Natural killer cell (primary cell): ENCODE results near the gene ABCC4. TPM values are rescaled to one million over a fixed set of nuclear protein-coding genes. Genes with fewer than 3 reads are reported as not detected.

Source experiments
- ATAC-seq, 3 donors: fragments of 150-1000 bp in 2 of 3; fragments of 200-7000 bp in 1 of 3; cut with Tn5 transposase; 1 replicate in 1 of 3; 2 replicates in 2 of 3; pipeline ENCODE4 v1.10.0; 2021; ENCODE audit warnings: mild to moderate bottlenecking in 2 of 3, moderate library complexity in 2 of 3
- DNase-seq, 2 donors: peaks; one replicate each; pipeline versions ENCODE4 v3.0.0 to v3.0.0-alpha.2; 2013 to 2021; ENCODE audit warnings: mixed read lengths in 1 of 2
- H3K27ac ChIP-seq: one replicate; pipeline ENCODE4 v1.5.1; 2013; ENCODE audit warnings: mild to moderate bottlenecking, low read length
- H3K27me3 ChIP-seq: one replicate; pipeline ENCODE4 v1.6.1; 2013; ENCODE audit warnings: low read length; ENCODE audit not compliant: control insufficient read depth, insufficient read depth
- H3K36me3 ChIP-seq: one replicate; pipeline ENCODE4 v1.6.1; 2013; ENCODE audit warnings: low read length; ENCODE audit not compliant: control insufficient read depth, insufficient read depth
- H3K4me1 ChIP-seq: one replicate; pipeline ENCODE4 v1.6.1; 2013; ENCODE audit warnings: low read length; ENCODE audit not compliant: control insufficient read depth, insufficient read depth
- H3K4me3 ChIP-seq: one replicate; pipeline ENCODE4 v1.5.1; 2013; ENCODE audit warnings: low read length
- H3K9me3 ChIP-seq: one replicate; pipeline ENCODE4 v1.6.1; 2013; ENCODE audit warnings: low read length; ENCODE audit not compliant: control insufficient read depth, insufficient read depth
- H3K27ac Mint-ChIP-seq, 2 donors: one replicate each; pipeline ENCODE4 v1.8.0; 2022; ENCODE audit warnings: mild to moderate bottlenecking in 2 of 2, mixed read lengths in 2 of 2, moderate library complexity in 1 of 2
- H3K27me3 Mint-ChIP-seq, 2 donors: one replicate each; pipeline ENCODE4 v1.8.0; 2022; ENCODE audit warnings: low read depth in 2 of 2, mixed read lengths in 2 of 2
- H3K36me3 Mint-ChIP-seq: one replicate; pipeline ENCODE4 v1.8.0; 2022; ENCODE audit warnings: mixed read lengths
- H3K4me1 Mint-ChIP-seq, 2 donors: one replicate each; pipeline ENCODE4 v1.8.0; 2022; ENCODE audit warnings: mixed read lengths in 2 of 2
- H3K4me3 Mint-ChIP-seq: one replicate; pipeline ENCODE4 v1.8.0; 2022; ENCODE audit warnings: mild to moderate bottlenecking, moderate library complexity, mixed read lengths
- H3K9me3 Mint-ChIP-seq, 2 donors: one replicate each; pipeline ENCODE4 v1.8.0; 2022; ENCODE audit warnings: mixed read lengths in 2 of 2
- WGBS: methylation state at CpG from one replicate; pipeline ENCODE4 v1.1.7; 2013; ENCODE audit warnings: missing lambda C conversion rate; ENCODE audit not compliant: insufficient coverage; 5-methylcytosine and 5-hydroxymethylcytosine counted together
- intact Hi-C: fragments of 100-400 bp; cut with micrococcal nuclease; formaldehyde crosslinking; loops from one replicate; pipeline ENCODE4 v1.14.2; 2022
- total RNA-seq, 4 donors: library from RNA; stranded (reverse); fragments of 120-200 nt in 1 of 4; gene quantifications; one replicate each; pipeline versions ENCODE4 v1.2.3 to v1.2.4, GENCODE V29; 2013 to 2022
- TF ChIP-seq, protein P1 (sequence below): fragments of 200-600 bp; IDR thresholded peaks from one replicate; pipeline ENCODE4 v1.8.0; 2022; ENCODE audit warnings: antibody characterized with exemption

Gene ABCC4
- total RNA-seq, 3 donors from 2014 or later (not counting 1 experiment from before 2014, with no cell fraction given) = 4.8 to 10.3 (median 6.5) TPM

DNA sequence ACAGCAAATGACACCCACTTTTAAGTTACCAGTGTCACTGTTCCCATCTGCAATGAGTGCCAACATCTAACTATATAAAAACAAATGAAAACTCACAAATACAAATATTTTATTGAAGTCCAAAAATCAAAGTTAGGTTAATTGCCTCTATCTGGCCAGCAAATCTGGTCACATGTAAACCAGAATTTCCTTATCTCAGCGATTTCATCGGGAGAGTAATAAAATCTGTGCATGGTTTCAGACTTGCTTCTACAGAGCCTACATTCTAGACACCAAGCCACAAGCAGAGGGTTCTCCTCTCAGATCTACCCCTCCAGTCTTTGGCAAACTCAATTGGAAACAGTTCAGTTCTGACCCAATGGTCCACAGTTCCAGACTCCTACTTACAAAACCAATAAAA is 189.6 kb downstream of the ABCC4 start:
- TF ChIP-seq, protein P1, sequence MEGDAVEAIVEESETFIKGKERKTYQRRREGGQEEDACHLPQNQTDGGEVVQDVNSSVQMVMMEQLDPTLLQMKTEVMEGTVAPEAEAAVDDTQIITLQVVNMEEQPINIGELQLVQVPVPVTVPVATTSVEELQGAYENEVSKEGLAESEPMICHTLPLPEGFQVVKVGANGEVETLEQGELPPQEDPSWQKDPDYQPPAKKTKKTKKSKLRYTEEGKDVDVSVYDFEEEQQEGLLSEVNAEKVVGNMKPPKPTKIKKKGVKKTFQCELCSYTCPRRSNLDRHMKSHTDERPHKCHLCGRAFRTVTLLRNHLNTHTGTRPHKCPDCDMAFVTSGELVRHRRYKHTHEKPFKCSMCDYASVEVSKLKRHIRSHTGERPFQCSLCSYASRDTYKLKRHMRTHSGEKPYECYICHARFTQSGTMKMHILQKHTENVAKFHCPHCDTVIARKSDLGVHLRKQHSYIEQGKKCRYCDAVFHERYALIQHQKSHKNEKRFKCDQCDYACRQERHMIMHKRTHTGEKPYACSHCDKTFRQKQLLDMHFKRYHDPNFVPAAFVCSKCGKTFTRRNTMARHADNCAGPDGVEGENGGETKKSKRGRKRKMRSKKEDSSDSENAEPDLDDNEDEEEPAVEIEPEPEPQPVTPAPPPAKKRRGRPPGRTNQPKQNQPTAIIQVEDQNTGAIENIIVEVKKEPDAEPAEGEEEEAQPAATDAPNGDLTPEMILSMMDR = no peak
- ATAC-seq (no peak), DNase-seq (no peak)
- Histone ChIP-seq H3K36me3 (no peaks in the 10 kb centered on the region), H3K4me1 (no peaks in the 10 kb centered on the region), H3K27me3 (no peaks in the 10 kb centered on the region), H3K4me3 (no peak overlapping the region), H3K27ac (no peak overlapping the region), H3K9me3 (no peaks in the 10 kb centered on the region)
- WGBS = 69% methylated on average over 2 of the region's 2 CpGs
- Mint-ChIP-seq H3K36me3 (no peaks in the 10 kb centered on the region), H3K27ac (no peak overlapping the region), H3K9me3 (peaks cover 0 to 2% of the 10 kb centered on the region in 2 donors), H3K4me1 (no peaks in the 10 kb centered on the region), H3K4me3 (no peak overlapping the region), H3K27me3 (no peaks in the 10 kb centered on the region)
- intact Hi-C loops = no loop called here

DNA sequence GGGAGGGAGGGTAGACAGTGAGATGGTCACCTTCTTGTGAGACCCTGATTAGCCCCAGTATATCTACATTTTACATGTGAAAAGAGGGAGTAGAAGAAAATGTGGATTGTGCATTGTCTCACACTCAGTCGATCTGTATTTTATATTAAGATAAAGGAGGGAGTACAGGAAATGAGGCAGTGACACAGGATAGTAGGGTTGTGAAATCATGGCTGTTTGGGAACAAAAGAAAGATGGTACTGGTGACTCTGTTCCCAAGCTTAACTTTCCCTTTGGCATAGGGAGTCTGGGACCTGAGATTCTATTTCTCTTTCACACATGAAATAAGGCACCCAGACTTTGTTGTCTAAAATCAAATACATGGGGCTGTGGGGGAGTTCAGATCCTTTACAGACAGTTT is 194.7 kb downstream of the ABCC4 start:
- intact Hi-C loops = no loop called here
- H3K27ac ChIP-seq = no peak overlapping the region
- Mint-ChIP-seq H3K27ac (no peak overlapping the region), H3K4me3 (no peak overlapping the region), H3K27me3 (no peaks in the 10 kb centered on the region), H3K36me3 (no peaks in the 10 kb centered on the region), H3K9me3 (peaks cover 0 to 2% of the 10 kb centered on the region in 2 donors), H3K4me1 (no peaks in the 10 kb centered on the region)
- no peaks in the 10 kb centered on the region for H3K4me1 ChIP-seq
- H3K9me3 ChIP-seq = no peaks in the 10 kb centered on the region
- no peak for DNase-seq
- H3K4me3 ChIP-seq = no peak overlapping the region
- TF ChIP-seq, protein P1 = no peak
- 100% methylated on average over 1 of the region's 1 CpG for WGBS
- H3K27me3 ChIP-seq = no peaks in the 10 kb centered on the region
- H3K36me3 ChIP-seq = no peaks in the 10 kb centered on the region
- no peak for ATAC-seq

GRCh38 chr13:95100525-95101433 is 200.5 kb downstream of the ABCC4 start:
- H3K4me3 Mint-ChIP-seq = no peak overlapping the region
- H3K27ac ChIP-seq = no peak overlapping the region
- TF ChIP-seq, protein P1 = no peak
- no peak for ATAC-seq
- WGBS = 85% methylated on average over 6 of the region's 7 CpGs
- H3K9me3 ChIP-seq = no peaks in the 10 kb centered on the region
- no peaks in the 10 kb centered on the region for H3K36me3 ChIP-seq
- H3K4me1 ChIP-seq = no peaks in the 10 kb centered on the region
- H3K36me3 Mint-ChIP-seq = peaks cover 4% of the 10 kb centered on the region
- DNase-seq = no peak
- H3K4me1 Mint-ChIP-seq = no peaks in the 10 kb centered on the region
- H3K9me3 Mint-ChIP-seq = peaks cover 4 to 5% of the 10 kb centered on the region in 2 donors
- no peaks in the 10 kb centered on the region for H3K27me3 Mint-ChIP-seq
- no peak overlapping the region for H3K27ac Mint-ChIP-seq
- H3K4me3 ChIP-seq = no peak overlapping the region
- intact Hi-C loops = no loop called here
- no peaks in the 10 kb centered on the region for H3K27me3 ChIP-seq
